ENCODE results near the gene DNAH14. TPM values are rescaled to one million over a fixed set of nuclear protein-coding genes. Genes with fewer than 3 reads are reported as not detected.

DNAH14 gene
- total and polyA plus RNA-seq, 2 experiments from 2014 or later: 55.3 to 80.2 TPM

- Histone ChIP-seq H3F3A (replicated peaks; ENCODE audit: low read depth) (no peaks in the 10 kb centered on the region), H3K4me3 (no peak overlapping the region), H3K9me2 (ENCODE audit: insufficient read depth) (no peaks in the 10 kb centered on the region), H3K36me3 (ENCODE audit: insufficient read depth) (peaks cover 23% of the 10 kb centered on the region), H3K79me2 (replicated peaks; ENCODE audit: insufficient read depth) (peaks cover 7% of the 10 kb centered on the region; the same call in 1 of the 2 replicates), H3K27ac (ENCODE audit: low read depth) (no peak overlapping the region), H4K20me1 (replicated peaks; ENCODE audit: insufficient read depth) (no peaks in the 10 kb centered on the region; the same call in none of the 2 replicates), H3K4me1 (ENCODE audit: insufficient read depth) (peaks cover 7% of the 10 kb centered on the region; the same call in 1 of the 2 replicates), H3K4me2 (no peak overlapping the region), H2AFZ (no peak overlapping the region), H3K27me3 (ENCODE audit: insufficient read depth) (no peaks in the 10 kb centered on the region)
- H3K4me1 Mint-ChIP-seq: peaks cover 32% of the 10 kb centered on the region
- no peak for TF ChIP-seq STAT1 (IDR thresholded peaks at IDR 0.05; ENCODE audit: unreplicated experiment)
- no peak for TF ChIP-seq ZNF114 (CRISPR knock-in tag; IDR thresholded peaks at IDR 0.05)
- no peak for TF ChIP-seq ZNF331 (CRISPR knock-in tag; IDR thresholded peaks at IDR 0.05; ENCODE audit: low read depth)
- no peak; a peak in 1 of 4 replicates for TF ChIP-seq CTCF (conservative IDR thresholded peaks at IDR 0.05; ENCODE audit: low read depth in 2 of 2)
- TF ChIP-seq POLR2AphosphoS5 (IDR thresholded peaks at IDR 0.05; ENCODE audit: low read depth): no peak
- TF ChIP-seq REST (IDR thresholded peaks at IDR 0.05; ENCODE audit: unreplicated experiment): no peak
- H3K27me3 Mint-ChIP-seq (ENCODE audit: insufficient read depth, low read depth, poor library complexity): peaks cover 3% of the 10 kb centered on the region
- DNase-seq (ENCODE audit: low spot score) (no peak), ATAC-seq (peak; percentile 44)
- no peak overlapping the region for H3K4me3 Mint-ChIP-seq
- no peak overlapping the region for H3K27ac Mint-ChIP-seq
- H3K9me3 Mint-ChIP-seq: no peaks in the 10 kb centered on the region
- H3K36me3 Mint-ChIP-seq (ENCODE audit: low read depth): peaks cover 37% of the 10 kb centered on the region
Measured at GRCh38 chr1:225406976-225407725, 477.7 kb downstream of the DNAH14 start.

GRCh38 chr1:225407755-225408154 is 478.3 kb downstream of the DNAH14 start:
- Histone ChIP-seq H3K79me2 (replicated peaks; ENCODE audit: insufficient read depth) (peaks cover 7% of the 10 kb centered on the region; the same call in 1 of the 2 replicates), H3K9me2 (ENCODE audit: insufficient read depth) (no peaks in the 10 kb centered on the region), H3K27ac (ENCODE audit: low read depth) (no peak overlapping the region), H3K4me2 (no peak overlapping the region), H3K4me1 (ENCODE audit: insufficient read depth) (peaks cover 7% of the 10 kb centered on the region; the same call in 1 of the 2 replicates), H2AFZ (no peak overlapping the region), H3F3A (replicated peaks; ENCODE audit: low read depth) (no peaks in the 10 kb centered on the region), H3K36me3 (ENCODE audit: insufficient read depth) (peaks cover 17% of the 10 kb centered on the region), H4K20me1 (replicated peaks; ENCODE audit: insufficient read depth) (no peaks in the 10 kb centered on the region; the same call in none of the 2 replicates), H3K4me3 (no peak overlapping the region), H3K27me3 (ENCODE audit: insufficient read depth) (no peaks in the 10 kb centered on the region)
- ATAC-seq: no peak
- H3K27ac Mint-ChIP-seq: no peak overlapping the region
- peaks cover 3% of the 10 kb centered on the region for H3K27me3 Mint-ChIP-seq (ENCODE audit: insufficient read depth, low read depth, poor library complexity)
- H3K4me1 Mint-ChIP-seq: peaks cover 32% of the 10 kb centered on the region
- H3K4me3 Mint-ChIP-seq: no peak overlapping the region
- no peaks in the 10 kb centered on the region for H3K9me3 Mint-ChIP-seq
- no peak for DNase-seq (ENCODE audit: low spot score)
- H3K36me3 Mint-ChIP-seq (ENCODE audit: low read depth): peaks cover 43% of the 10 kb centered on the region
- TF ChIP-seq POLR2AphosphoS5 (IDR thresholded peaks at IDR 0.05; ENCODE audit: low read depth): no peak
- no peak for TF ChIP-seq EZH2phosphoT487 (IDR thresholded peaks at IDR 0.05; ENCODE audit: unreplicated experiment)
- TF ChIP-seq ZNF114 (CRISPR knock-in tag; IDR thresholded peaks at IDR 0.05): no peak
- no peak for TF ChIP-seq NANOG (IDR thresholded peaks at IDR 0.05; ENCODE audit: borderline replicate concordance)
- TF ChIP-seq STAT1 (IDR thresholded peaks at IDR 0.05; ENCODE audit: unreplicated experiment): no peak
- no peak for TF ChIP-seq EZH2 (IDR thresholded peaks at IDR 0.05; ENCODE audit: low read depth, unreplicated experiment)
- no peak for TF ChIP-seq ETS1 (IDR thresholded peaks at IDR 0.05)

Data from GM23338 (cell line).